Upper lobe of left lung (tissue), 6 donors: Measurements from ENCODE around the gene UNC5C. TPM values are rescaled to one million over a fixed set of nuclear protein-coding genes. Genes with fewer than 3 reads are reported as not detected.
A peak's percentile ranks its signal among the peaks of the same experiment; 100 is the strongest.

Source experiments
- ATAC-seq, 2 donors: fragments of 200-7000 bp; cut with Tn5 transposase; one replicate each; pipeline ENCODE4 v1.9.1; 2022; ENCODE audit warnings: mild to moderate bottlenecking in 2 of 2, moderate library complexity in 2 of 2; ENCODE audit not compliant: low FRiP score in 2 of 2
- DNase-seq, 2 donors: peaks; one replicate each; pipeline ENCODE4 v3.0.0-alpha.2; 2019 to 2020
- H3K27ac ChIP-seq, 4 donors: fragments of 200-600 bp; sonication (generic); one replicate each; pipeline ENCODE4 v1.5.1; 2016 to 2019
- H3K27me3 ChIP-seq, 4 donors: fragments of 200-600 bp; sonication (generic); one replicate each; pipeline ENCODE4 v1.5.1; 2017 to 2019
- H3K36me3 ChIP-seq, 4 donors: fragments of 200-600 bp; sonication (generic); one replicate each; pipeline ENCODE4 v1.5.1; 2016 to 2019
- H3K4me1 ChIP-seq, 4 donors: fragments of 200-600 bp; sonication (generic); one replicate each; pipeline ENCODE4 v1.5.1; 2018 to 2019
- H3K4me3 ChIP-seq, 4 donors: fragments of 200-600 bp; sonication (generic); one replicate each; pipeline ENCODE4 v1.5.1; 2017 to 2019; ENCODE audit warnings: mild to moderate bottlenecking in 2 of 4, moderate library complexity in 1 of 4
- H3K9me3 ChIP-seq, 4 donors: fragments of 200-600 bp; sonication (generic); one replicate each; pipeline ENCODE4 v1.5.1; 2018 to 2019
- EP300 ChIP-seq, 4 donors: sonication (generic); formaldehyde crosslinking; IDR thresholded peaks; one replicate each; pipeline ENCODE4 v1.5.1; 2017; ENCODE audit warnings: antibody characterized with exemption in 4 of 4, control low read depth in 2 of 4
- POLR2A ChIP-seq, 4 donors: fragments of 450-650 bp; IDR thresholded peaks; one replicate each; pipeline ENCODE4 v1.5.1; 2016 to 2017; ENCODE audit warnings: antibody characterized with exemption in 4 of 4, mild to moderate bottlenecking in 2 of 4
- POLR2AphosphoS5 ChIP-seq, 2 donors: sonication (generic); formaldehyde crosslinking; IDR thresholded peaks; one replicate each; pipeline ENCODE4 v1.5.1; 2017; ENCODE audit warnings: antibody characterized with exemption in 2 of 2
- WGBS, 2 donors: methylation state at CpG; one replicate each; pipeline ENCODE4 v1.1.5; 2017 to 2018; 5-methylcytosine and 5-hydroxymethylcytosine counted together
- total RNA-seq, 6 donors: library from RNA; depleted of rRNA in 4 of 6; stranded (reverse); fragments of >200 nt in 4 of 6; gene quantifications; one replicate each; pipeline versions ENCODE4 v1.1.0 to v1.2.1, GENCODE V29; 2016 to 2021
- TF ChIP-seq, protein P1 (sequence below), 6 experiments: fragments of 450-650 bp in 4 of 6; fragments of 200-600 bp in 2 of 6; sonication (generic) in 2 of 6; IDR thresholded peaks; one replicate each; pipeline ENCODE4 v1.5.1; 2016 to 2019; ENCODE audit warnings: antibody characterized with exemption in 6 of 6
- donor health status: DM: no; HTN: no; CAD: no; lungs with moderate emphysema.
- donor health status: DM: no; HTN: yes; CAD: no; lungs with severe emphysema.

Gene UNC5C
- total RNA-seq, 6 donors from 2014 or later: 1.8 to 14.7 (median 3.2) TPM

DNA sequence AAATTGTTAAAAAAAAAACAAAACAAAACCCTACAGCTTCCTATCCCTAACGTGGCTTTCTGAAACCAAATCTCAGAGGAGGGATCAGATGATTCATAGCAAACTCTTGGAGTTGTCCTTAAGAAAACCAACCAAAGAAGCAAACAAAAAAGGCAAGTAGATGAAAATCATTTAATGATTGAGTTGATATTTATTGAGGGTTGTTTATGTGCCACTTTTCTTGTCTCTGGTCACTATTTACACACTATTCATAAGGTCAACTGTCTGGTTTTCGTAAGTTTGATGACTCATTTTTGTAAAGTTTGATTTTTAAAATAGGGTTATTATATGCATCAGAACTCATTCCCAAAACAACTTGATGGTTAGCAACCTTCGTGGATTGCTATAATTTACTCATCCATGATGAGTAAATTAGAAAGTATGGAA lies 133.4 kb downstream of the UNC5C start:
- WGBS, 2 donors: 46 to 51% methylated on average over 3 of the region's 3 CpGs
- no peaks in the 10 kb centered on the region for H3K27me3 ChIP-seq
- no peaks in the 10 kb centered on the region for H3K36me3 ChIP-seq
- no peaks in the 10 kb centered on the region for H3K9me3 ChIP-seq
- DNase-seq (no peak), ATAC-seq (no peak)
- H3K4me1 ChIP-seq: no peaks in the 10 kb centered on the region
- no peak for TF ChIP-seq POLR2A (IDR thresholded peaks at IDR 0.05)
- TF ChIP-seq POLR2AphosphoS5 (IDR thresholded peaks at IDR 0.05): no peak
- TF ChIP-seq, protein P1, sequence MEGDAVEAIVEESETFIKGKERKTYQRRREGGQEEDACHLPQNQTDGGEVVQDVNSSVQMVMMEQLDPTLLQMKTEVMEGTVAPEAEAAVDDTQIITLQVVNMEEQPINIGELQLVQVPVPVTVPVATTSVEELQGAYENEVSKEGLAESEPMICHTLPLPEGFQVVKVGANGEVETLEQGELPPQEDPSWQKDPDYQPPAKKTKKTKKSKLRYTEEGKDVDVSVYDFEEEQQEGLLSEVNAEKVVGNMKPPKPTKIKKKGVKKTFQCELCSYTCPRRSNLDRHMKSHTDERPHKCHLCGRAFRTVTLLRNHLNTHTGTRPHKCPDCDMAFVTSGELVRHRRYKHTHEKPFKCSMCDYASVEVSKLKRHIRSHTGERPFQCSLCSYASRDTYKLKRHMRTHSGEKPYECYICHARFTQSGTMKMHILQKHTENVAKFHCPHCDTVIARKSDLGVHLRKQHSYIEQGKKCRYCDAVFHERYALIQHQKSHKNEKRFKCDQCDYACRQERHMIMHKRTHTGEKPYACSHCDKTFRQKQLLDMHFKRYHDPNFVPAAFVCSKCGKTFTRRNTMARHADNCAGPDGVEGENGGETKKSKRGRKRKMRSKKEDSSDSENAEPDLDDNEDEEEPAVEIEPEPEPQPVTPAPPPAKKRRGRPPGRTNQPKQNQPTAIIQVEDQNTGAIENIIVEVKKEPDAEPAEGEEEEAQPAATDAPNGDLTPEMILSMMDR (IDR thresholded peaks at IDR 0.05): no peak
- TF ChIP-seq EP300 (IDR thresholded peaks at IDR 0.05): no peak
- no peak overlapping the region for H3K27ac ChIP-seq
- no peak overlapping the region for H3K4me3 ChIP-seq

DNA sequence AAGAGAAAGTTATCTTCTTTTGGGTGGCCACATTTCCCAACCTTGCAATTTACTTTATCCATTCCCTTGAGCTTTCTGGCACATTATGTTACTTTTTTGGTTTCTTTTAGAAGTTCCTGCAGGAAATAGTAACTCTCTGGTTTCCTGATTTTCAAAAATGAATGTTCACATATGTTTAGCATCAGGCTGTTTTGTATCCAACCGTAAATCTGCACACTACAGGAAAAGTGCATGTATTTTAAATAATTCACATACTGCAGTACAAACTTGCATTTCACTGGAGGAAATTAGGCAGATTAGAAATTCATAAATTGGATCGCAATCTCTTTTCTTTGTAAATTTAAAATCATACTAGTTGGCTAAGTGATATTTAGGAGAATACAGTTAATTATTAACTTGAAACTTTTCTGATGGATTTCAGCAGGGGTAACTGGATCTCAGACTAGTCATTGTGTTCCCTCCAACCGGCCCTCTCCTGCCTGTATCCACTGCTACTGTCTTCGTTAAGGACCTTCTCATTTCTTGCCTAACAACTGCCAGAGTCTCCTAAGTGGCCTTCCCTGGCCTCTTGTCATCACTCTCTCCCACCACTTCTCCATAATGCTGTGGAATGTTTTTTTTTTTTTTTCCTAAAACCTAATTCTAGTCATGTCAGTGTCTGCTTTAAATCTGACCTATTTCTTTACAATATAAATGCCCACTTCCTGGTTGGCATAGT lies 137.2 kb downstream of the UNC5C start:
- H3K27me3 ChIP-seq: no peaks in the 10 kb centered on the region
- ATAC-seq (no peak), DNase-seq (no peak)
- no peaks in the 10 kb centered on the region for H3K36me3 ChIP-seq
- no peak overlapping the region for H3K27ac ChIP-seq
- 59 to 61% methylated on average over 4 of the region's 4 CpGs for WGBS, 2 donors
- no peaks in the 10 kb centered on the region for H3K9me3 ChIP-seq
- H3K4me1 ChIP-seq: no peaks in the 10 kb centered on the region
- TF ChIP-seq POLR2AphosphoS5 (IDR thresholded peaks at IDR 0.05) (no peak), EP300 (IDR thresholded peaks at IDR 0.05) (no peak), POLR2A (IDR thresholded peaks at IDR 0.05) (no peak)
- TF ChIP-seq, protein P1 (IDR thresholded peaks at IDR 0.05): no peak
- no peak overlapping the region for H3K4me3 ChIP-seq

- no peaks in the 10 kb centered on the region for H3K9me3 ChIP-seq
- peak in 1 of 2 donors; percentile 53 for ATAC-seq
- WGBS, 2 donors: 78 to 83% methylated on average over 4 of the region's 4 CpGs
Observed at GRCh38 chr4:95410387-95410977, 138.3 kb downstream of the UNC5C start.

DNA sequence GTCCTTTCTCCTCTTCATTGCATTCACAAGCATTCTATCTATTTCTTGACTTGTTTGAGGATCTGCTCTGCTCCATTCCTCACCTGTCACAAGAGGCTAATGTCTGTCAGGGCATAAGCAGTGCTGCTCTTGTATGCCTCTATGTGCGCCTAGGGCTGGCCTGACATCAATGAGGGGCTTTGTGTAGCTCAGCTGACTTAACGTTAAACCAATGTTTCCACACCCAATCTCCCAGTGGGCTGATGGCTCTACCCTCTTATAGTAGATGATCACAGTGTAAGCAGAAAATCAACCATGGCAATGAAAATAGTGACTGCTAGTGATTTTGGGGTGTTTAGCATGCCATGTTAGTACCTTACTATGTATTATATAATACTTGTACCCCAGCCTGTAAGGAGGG lies 139.0 kb downstream of the UNC5C start:
- DNase-seq (no peak), ATAC-seq (no peak)
- Histone ChIP-seq H3K27me3 (no peaks in the 10 kb centered on the region), H3K36me3 (no peaks in the 10 kb centered on the region), H3K27ac (no peak overlapping the region), H3K9me3 (no peaks in the 10 kb centered on the region), H3K4me1 (no peaks in the 10 kb centered on the region), H3K4me3 (no peak overlapping the region)
- 88 to 100% methylated on average over 2 of the region's 2 CpGs for WGBS, 2 donors
- TF ChIP-seq POLR2A (IDR thresholded peaks at IDR 0.05) (no peak), POLR2AphosphoS5 (IDR thresholded peaks at IDR 0.05) (no peak), EP300 (IDR thresholded peaks at IDR 0.05) (no peak)
- TF ChIP-seq, protein P1 (IDR thresholded peaks at IDR 0.05): no peak

More at GRCh38 chr4:95410387-95410977, 138.3 kb downstream of the UNC5C start:
- Histone ChIP-seq H3K4me3 (no peak overlapping the region), H3K4me1 (no peaks in the 10 kb centered on the region), H3K27me3 (no peaks in the 10 kb centered on the region), H3K27ac (no peak overlapping the region), H3K36me3 (no peaks in the 10 kb centered on the region)
- DNase-seq: no peak
- TF ChIP-seq EP300 (IDR thresholded peaks at IDR 0.05): no peak
- no peak for TF ChIP-seq POLR2AphosphoS5 (IDR thresholded peaks at IDR 0.05)
- TF ChIP-seq POLR2A (IDR thresholded peaks at IDR 0.05): no peak
- TF ChIP-seq, protein P1 (IDR thresholded peaks at IDR 0.05): no peak
